Spleen (tissue), 7 donors: Measurements from ENCODE around the gene MUC5B.
A peak's percentile ranks its signal among the peaks of the same experiment; 100 is the strongest.

Source experiments
- POLR2A ChIP-seq, 3 donors: fragments of 450-650 bp; IDR thresholded peaks; one replicate each; pipeline ENCODE4 v1.5.1; 2017; ENCODE audit warnings: antibody characterized with exemption in 3 of 3, mild to moderate bottlenecking in 1 of 3
- POLR2AphosphoS5 ChIP-seq, 3 donors: sonication (generic); formaldehyde crosslinking; IDR thresholded peaks; one replicate each; pipeline ENCODE4 v1.5.1; 2017; ENCODE audit warnings: antibody characterized with exemption in 3 of 3
- TF ChIP-seq, protein P1 (sequence below), 11 experiments: fragments of 200-600 bp in 7 of 11; fragments of 450-650 bp in 4 of 11; sonication (generic) in 4 of 11; IDR thresholded peaks in 8 of 11; conservative IDR thresholded peaks in 3 of 11; 1 replicate in 7 of 11; 2 replicates in 4 of 11; pipeline versions ENCODE4 v1.4.0 to v1.8.0; 2016 to 2021; ENCODE audit warnings: antibody characterized with exemption in 11 of 11, inconsistent platforms in 4 of 11, mild to moderate bottlenecking in 1 of 11
- donor health status: DM: no; HTN: no; CAD: no; lungs with moderate emphysema.
- donor health status: DM: no; HTN: no; CAD: no.
- donor health status: DM: no; HTN: no; CAD: no.

DNA sequence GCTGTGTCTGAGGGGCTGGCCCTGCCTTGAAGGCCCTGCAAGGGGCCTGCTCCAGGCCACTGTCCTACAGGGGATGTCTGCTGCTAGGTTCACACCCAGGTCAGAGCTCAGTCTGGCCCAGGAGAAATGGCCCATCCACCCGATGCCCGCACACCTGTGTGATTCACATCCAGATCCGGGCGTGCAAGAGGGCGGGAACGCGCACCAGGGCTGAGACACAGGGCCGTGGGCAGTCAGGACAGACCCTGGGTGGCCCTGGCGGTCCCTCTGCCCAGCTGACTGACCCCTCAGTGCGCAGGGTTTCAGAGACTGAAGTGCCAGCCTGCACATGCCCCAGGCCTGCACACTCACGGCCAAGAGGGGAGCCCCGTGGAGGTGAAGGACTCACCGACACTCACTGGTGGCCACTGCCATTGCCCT, 79.2 kb downstream of the MUC5B start:
- TF ChIP-seq, protein P1, sequence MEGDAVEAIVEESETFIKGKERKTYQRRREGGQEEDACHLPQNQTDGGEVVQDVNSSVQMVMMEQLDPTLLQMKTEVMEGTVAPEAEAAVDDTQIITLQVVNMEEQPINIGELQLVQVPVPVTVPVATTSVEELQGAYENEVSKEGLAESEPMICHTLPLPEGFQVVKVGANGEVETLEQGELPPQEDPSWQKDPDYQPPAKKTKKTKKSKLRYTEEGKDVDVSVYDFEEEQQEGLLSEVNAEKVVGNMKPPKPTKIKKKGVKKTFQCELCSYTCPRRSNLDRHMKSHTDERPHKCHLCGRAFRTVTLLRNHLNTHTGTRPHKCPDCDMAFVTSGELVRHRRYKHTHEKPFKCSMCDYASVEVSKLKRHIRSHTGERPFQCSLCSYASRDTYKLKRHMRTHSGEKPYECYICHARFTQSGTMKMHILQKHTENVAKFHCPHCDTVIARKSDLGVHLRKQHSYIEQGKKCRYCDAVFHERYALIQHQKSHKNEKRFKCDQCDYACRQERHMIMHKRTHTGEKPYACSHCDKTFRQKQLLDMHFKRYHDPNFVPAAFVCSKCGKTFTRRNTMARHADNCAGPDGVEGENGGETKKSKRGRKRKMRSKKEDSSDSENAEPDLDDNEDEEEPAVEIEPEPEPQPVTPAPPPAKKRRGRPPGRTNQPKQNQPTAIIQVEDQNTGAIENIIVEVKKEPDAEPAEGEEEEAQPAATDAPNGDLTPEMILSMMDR (IDR thresholded peaks at IDR 0.05 in 8 of 11, conservative IDR thresholded peaks at IDR 0.05 in 3 of 11) = no peak
- TF ChIP-seq POLR2A (IDR thresholded peaks at IDR 0.05) = no peak
- peak in 1 of 3 donors; percentile 3 for TF ChIP-seq POLR2AphosphoS5 (IDR thresholded peaks at IDR 0.05)
